HEK293 (cell line): ENCODE measurements around the gene SBK2.

Experiments
- CTCF ChIA-PET: fragments of 350-600 bp; formaldehyde crosslinking; extraction: SDS; loops from one replicate; lab custom pipeline; 2021; ENCODE audit warnings: antibody characterized with exemption; lab: Yijun Ruan, JAX
- POLR2A ChIA-PET: fragments of 300-600 bp; formaldehyde crosslinking; extraction: SDS; loops from one replicate; lab custom pipeline; 2020; ENCODE audit warnings: antibody characterized with exemption, inconsistent platforms; lab: Yijun Ruan, JAX
- H3K27ac ChIP-seq: fragments of 200-500 bp; sonication (Bioruptor generic); 2 replicates; pipeline ENCODE4 v1.5.1; 2014; ENCODE audit warnings: low read depth, low read length, control low read depth, inconsistent platforms; ENCODE audit errors: extremely low read depth
- H3K36me3 ChIP-seq, 2 experiments: fragments of 200-500 bp in 1 of 2; sonication (Bioruptor generic) in 1 of 2; 1 replicate in 1 of 2; 2 replicates in 1 of 2; pipeline ENCODE4 v1.5.1; 2014 to 2017; ENCODE audit warnings: inconsistent platforms in 2 of 2, low read length in 2 of 2; ENCODE audit not compliant: control insufficient read depth in 2 of 2, insufficient read depth in 1 of 2
- H3K4me1 ChIP-seq: fragments of 200-500 bp; sonication (Bioruptor generic); 2 replicates; pipeline ENCODE4 v1.5.1; 2014; ENCODE audit warnings: mild to moderate bottlenecking, low read length, inconsistent platforms; ENCODE audit not compliant: control insufficient read depth, insufficient read depth
- H3K4me3 ChIP-seq: 2 replicates; pipeline ENCODE4 v1.5.1; 2011; ENCODE audit warnings: low read depth, mild to moderate bottlenecking, control low read depth, low read length, moderate library complexity
- H3K9me3 ChIP-seq: fragments of 200-500 bp; sonication (Bioruptor generic); 2 replicates; pipeline ENCODE4 v1.5.1; 2014; ENCODE audit warnings: low read depth, low read length, inconsistent platforms; ENCODE audit not compliant: control insufficient read depth, insufficient read depth
- AEBP2 ChIP-seq: fragments of 450-650 bp; formaldehyde crosslinking; IDR thresholded peaks from 2 replicates; pipeline ENCODE4 v1.5.1; 2016; ENCODE audit warnings: missing biosample characterization, missing genetic modification characterization, borderline replicate concordance
- GFI1B ChIP-seq: fragments of 450-650 bp; formaldehyde crosslinking; IDR thresholded peaks from 2 replicates; pipeline ENCODE4 v1.5.1; 2016; ENCODE audit warnings: missing biosample characterization, missing genetic modification characterization
- GLIS2 ChIP-seq: fragments of 450-650 bp; formaldehyde crosslinking; IDR thresholded peaks from 2 replicates; pipeline ENCODE4 v1.5.1; 2016; ENCODE audit warnings: missing biosample characterization, missing genetic modification characterization
- HOXC10 ChIP-seq: sonication (generic); formaldehyde crosslinking; IDR thresholded peaks from 2 replicates; pipeline ENCODE4 v1.8.1; 2023; ENCODE audit warnings: mild to moderate bottlenecking, missing genetic modification reagents
- TCF7L2 ChIP-seq: IDR thresholded peaks from 2 replicates; pipeline ENCODE4 v1.6.1; 2011; ENCODE audit warnings: low read depth, mild to moderate bottlenecking, inconsistent platforms, low read length, moderate library complexity, borderline replicate concordance
- ZBTB26 ChIP-seq: fragments of 450-650 bp; formaldehyde crosslinking; optimal IDR thresholded peaks from 2 replicates; pipeline ENCODE3; 2016; ENCODE audit warnings: missing biosample characterization, mild to moderate bottlenecking, missing genetic modification characterization
- ZFP41 ChIP-seq: fragments of 450-650 bp; formaldehyde crosslinking; IDR thresholded peaks from 2 replicates; pipeline ENCODE4 v1.5.1; 2016; ENCODE audit warnings: missing biosample characterization, missing genetic modification characterization, borderline replicate concordance
- ZIC2 ChIP-seq: fragments of 450-650 bp; formaldehyde crosslinking; IDR thresholded peaks from 2 replicates; pipeline ENCODE4 v1.5.1; 2016; ENCODE audit warnings: missing biosample characterization, missing genetic modification characterization
- ZNF10 ChIP-seq: fragments of 450-650 bp; formaldehyde crosslinking; IDR thresholded peaks from 2 replicates; pipeline ENCODE4 v1.5.1; 2017; ENCODE audit warnings: missing biosample characterization, missing genetic modification characterization
- ZNF23 ChIP-seq: fragments of 450-650 bp; formaldehyde crosslinking; IDR thresholded peaks from 2 replicates; pipeline ENCODE4 v1.5.1; 2016; ENCODE audit warnings: missing biosample characterization, missing genetic modification characterization, borderline replicate concordance
- ZNF335 ChIP-seq: fragments of 450-650 bp; formaldehyde crosslinking; conservative IDR thresholded peaks from 2 replicates; pipeline ENCODE4 v1.5.1; 2016; ENCODE audit warnings: missing biosample characterization, missing genetic modification characterization
- ZNF366 ChIP-seq: fragments of 450-650 bp; formaldehyde crosslinking; conservative IDR thresholded peaks from 2 replicates; pipeline ENCODE4 v1.5.1; 2016; ENCODE audit warnings: missing biosample characterization, missing genetic modification characterization
- ZNF394 ChIP-seq: fragments of 450-650 bp; formaldehyde crosslinking; IDR thresholded peaks from 2 replicates; pipeline ENCODE4 v1.5.1; 2016; ENCODE audit warnings: missing biosample characterization, missing genetic modification characterization, mild to moderate bottlenecking, moderate library complexity, borderline replicate concordance
- ZNF544 ChIP-seq: fragments of 450-650 bp; formaldehyde crosslinking; IDR thresholded peaks from 2 replicates; pipeline ENCODE4 v1.5.0; 2017; ENCODE audit warnings: missing biosample characterization, missing genetic modification characterization
- ZNF600 ChIP-seq: fragments of 450-650 bp; formaldehyde crosslinking; IDR thresholded peaks from 2 replicates; pipeline ENCODE4 v1.5.1; 2016; ENCODE audit warnings: missing biosample characterization, missing genetic modification characterization
- ZNF747 ChIP-seq: fragments of 450-650 bp; formaldehyde crosslinking; IDR thresholded peaks from 2 replicates; pipeline ENCODE4 v1.5.1; 2016; ENCODE audit warnings: missing biosample characterization, missing genetic modification characterization
- ZSCAN16 ChIP-seq: fragments of 450-650 bp; formaldehyde crosslinking; IDR thresholded peaks from 2 replicates; pipeline ENCODE4 v1.5.1; 2016; ENCODE audit warnings: missing biosample characterization, missing genetic modification characterization
- TF ChIP-seq, protein P1 (sequence below): fragments of 450-650 bp; formaldehyde crosslinking; IDR thresholded peaks from 2 replicates; pipeline ENCODE4 v1.5.1; 2016; ENCODE audit warnings: missing biosample characterization, missing genetic modification characterization
- TF ChIP-seq, protein P2 (sequence below): fragments of 450-650 bp; formaldehyde crosslinking; conservative IDR thresholded peaks from 2 replicates; pipeline ENCODE4 v1.5.1; 2016; ENCODE audit warnings: low read depth, missing biosample characterization, missing genetic modification characterization
- TF ChIP-seq, protein P3 (sequence below): fragments of 450-650 bp; formaldehyde crosslinking; IDR thresholded peaks from 2 replicates; pipeline ENCODE4; 2016; ENCODE audit warnings: missing biosample characterization, missing genetic modification characterization

Gene SBK2

GRCh38 chr19:55486043-55486970 lies 50.6 kb downstream of the SBK2 start (continued):
- TF ChIP-seq, protein P1, sequence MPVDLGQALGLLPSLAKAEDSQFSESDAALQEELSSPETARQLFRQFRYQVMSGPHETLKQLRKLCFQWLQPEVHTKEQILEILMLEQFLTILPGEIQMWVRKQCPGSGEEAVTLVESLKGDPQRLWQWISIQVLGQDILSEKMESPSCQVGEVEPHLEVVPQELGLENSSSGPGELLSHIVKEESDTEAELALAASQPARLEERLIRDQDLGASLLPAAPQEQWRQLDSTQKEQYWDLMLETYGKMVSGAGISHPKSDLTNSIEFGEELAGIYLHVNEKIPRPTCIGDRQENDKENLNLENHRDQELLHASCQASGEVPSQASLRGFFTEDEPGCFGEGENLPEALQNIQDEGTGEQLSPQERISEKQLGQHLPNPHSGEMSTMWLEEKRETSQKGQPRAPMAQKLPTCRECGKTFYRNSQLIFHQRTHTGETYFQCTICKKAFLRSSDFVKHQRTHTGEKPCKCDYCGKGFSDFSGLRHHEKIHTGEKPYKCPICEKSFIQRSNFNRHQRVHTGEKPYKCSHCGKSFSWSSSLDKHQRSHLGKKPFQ, result no peak
- TF ChIP-seq ZNF335 (tag by site-specific recombination) (no peak), GFI1B (no peak), ZNF544 (tag by site-specific recombination) (no peak), ZNF366 (tag by site-specific recombination) (peak; percentile 76), ZNF600 (tag by site-specific recombination) (peak; percentile 69), HOXC10 (CRISPR knock-in tag) (no peak), TCF7L2 (no peak)

GRCh38 chr19:55485439-55486011 lies 51.4 kb downstream of the SBK2 start:
- peaks cover 23% of the 10 kb centered on the region for H3K4me1 ChIP-seq
- H3K27ac ChIP-seq, result peak overlapping the region; percentile 59; the same call in 1 of the 2 replicates
- peaks cover 0 to 9% of the 10 kb centered on the region in 2 experiments; a peak in 1 of 3 replicates for H3K36me3 ChIP-seq
- H3K9me3 ChIP-seq, result no peaks in the 10 kb centered on the region
- ChIA-PET CTCF (interaction anchor here (0.7 to 4.3 kb wide), 7 partner anchors 9 to 345 kb away, joined by 3 to 42 read pairs (median 3); partner anchors contain the start of gene ZNF628), POLR2A (interaction anchor here (0.7 to 3.5 kb wide), 14 partner anchors 9 to 368 kb away, joined by 3 to 44 read pairs (median 4); partner anchors contain the start of genes FIZ1, ISOC2, KMT5C and PPP1R12C)
- peak overlapping the region; percentile 91 for H3K4me3 ChIP-seq
- TF ChIP-seq ZIC2 (tag by site-specific recombination) (peak; percentile 65), ZNF747 (no peak), ZNF394 (tag by site-specific recombination) (no peak), ZFP41 (no peak), ZSCAN16 (no peak), AEBP2 (tag by site-specific recombination) (no peak), GLIS2 (tag by site-specific recombination) (peak; percentile 66), ZNF10 (no peak), ZBTB26 (tag by site-specific recombination) (no peak), ZNF23 (tag by site-specific recombination) (no peak)
- TF ChIP-seq, protein P2, sequence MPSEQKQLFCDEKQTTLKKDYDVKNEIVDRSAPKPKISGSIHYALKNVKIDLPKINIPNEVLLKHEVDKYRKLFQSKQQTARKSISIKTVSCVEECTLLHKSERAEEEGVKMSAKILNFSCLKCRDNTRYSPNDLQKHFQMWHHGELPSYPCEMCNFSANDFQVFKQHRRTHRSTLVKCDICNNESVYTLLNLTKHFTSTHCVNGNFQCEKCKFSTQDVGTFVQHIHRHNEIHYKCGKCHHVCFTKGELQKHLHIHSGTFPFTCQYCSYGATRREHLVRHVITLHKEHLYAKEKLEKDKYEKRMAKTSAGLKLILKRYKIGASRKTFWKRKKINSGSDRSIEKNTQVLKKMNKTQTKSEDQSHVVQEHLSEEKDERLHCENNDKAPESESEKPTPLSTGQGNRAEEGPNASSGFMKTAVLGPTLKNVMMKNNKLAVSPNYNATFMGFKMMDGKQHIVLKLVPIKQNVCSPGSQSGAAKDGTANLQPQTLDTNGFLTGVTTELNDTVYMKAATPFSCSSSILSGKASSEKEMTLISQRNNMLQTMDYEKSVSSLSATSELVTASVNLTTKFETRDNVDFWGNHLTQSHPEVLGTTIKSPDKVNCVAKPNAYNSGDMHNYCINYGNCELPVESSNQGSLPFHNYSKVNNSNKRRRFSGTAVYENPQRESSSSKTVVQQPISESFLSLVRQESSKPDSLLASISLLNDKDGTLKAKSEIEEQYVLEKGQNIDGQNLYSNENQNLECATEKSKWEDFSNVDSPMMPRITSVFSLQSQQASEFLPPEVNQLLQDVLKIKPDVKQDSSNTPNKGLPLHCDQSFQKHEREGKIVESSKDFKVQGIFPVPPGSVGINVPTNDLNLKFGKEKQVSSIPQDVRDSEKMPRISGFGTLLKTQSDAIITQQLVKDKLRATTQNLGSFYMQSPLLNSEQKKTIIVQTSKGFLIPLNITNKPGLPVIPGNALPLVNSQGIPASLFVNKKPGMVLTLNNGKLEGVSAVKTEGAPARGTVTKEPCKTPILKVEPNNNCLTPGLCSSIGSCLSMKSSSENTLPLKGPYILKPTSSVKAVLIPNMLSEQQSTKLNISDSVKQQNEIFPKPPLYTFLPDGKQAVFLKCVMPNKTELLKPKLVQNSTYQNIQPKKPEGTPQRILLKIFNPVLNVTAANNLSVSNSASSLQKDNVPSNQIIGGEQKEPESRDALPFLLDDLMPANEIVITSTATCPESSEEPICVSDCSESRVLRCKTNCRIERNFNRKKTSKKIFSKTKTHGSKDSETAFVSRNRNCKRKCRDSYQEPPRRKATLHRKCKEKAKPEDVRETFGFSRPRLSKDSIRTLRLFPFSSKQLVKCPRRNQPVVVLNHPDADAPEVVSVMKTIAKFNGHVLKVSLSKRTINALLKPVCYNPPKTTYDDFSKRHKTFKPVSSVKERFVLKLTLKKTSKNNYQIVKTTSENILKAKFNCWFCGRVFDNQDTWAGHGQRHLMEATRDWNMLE (tag by site-specific recombination), result no peak
- TF ChIP-seq, protein P3, sequence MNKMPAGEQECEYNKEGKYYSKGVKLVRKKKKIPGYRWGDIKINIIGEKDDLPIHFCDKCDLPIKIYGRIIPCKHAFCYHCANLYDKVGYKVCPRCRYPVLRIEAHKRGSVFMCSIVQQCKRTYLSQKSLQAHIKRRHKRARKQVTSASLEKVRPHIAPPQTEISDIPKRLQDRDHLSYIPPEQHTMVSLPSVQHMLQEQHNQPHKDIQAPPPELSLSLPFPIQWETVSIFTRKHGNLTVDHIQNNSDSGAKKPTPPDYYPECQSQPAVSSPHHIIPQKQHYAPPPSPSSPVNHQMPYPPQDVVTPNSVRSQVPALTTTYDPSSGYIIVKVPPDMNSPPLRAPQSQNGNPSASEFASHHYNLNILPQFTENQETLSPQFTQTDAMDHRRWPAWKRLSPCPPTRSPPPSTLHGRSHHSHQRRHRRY (tag by site-specific recombination), result no peak
